Measurements from ENCODE around the gene MBNL1.
"Not testable (repeated sequence)": the region's sequence is repeated elsewhere in the genome, so short reads cannot be mapped to it uniquely, and the experiment has no call there.

Gene MBNL1

GRCh38 chr3:152382312-152383135, 113.8 kb downstream of the MBNL1 start:
- DNase-seq: no peak

GRCh38 chr3:152383136-152383606, 114.4 kb downstream of the MBNL1 start:
- DNase-seq: no peak

- no peak for DNase-seq
Observed at GRCh38 chr3:152384412-152384811, 115.7 kb downstream of the MBNL1 start.

- DNase-seq: no peak
Observed at GRCh38 chr3:152385761-152386160, 117.0 kb downstream of the MBNL1 start.

GRCh38 chr3:152386208-152386607, 117.5 kb downstream of the MBNL1 start:
- DNase-seq: no peak

- no peak for DNase-seq
Observed at GRCh38 chr3:152388631-152389030, 119.9 kb downstream of the MBNL1 start.

GRCh38 chr3:152389316-152389934, 120.7 kb downstream of the MBNL1 start:
- no peak for DNase-seq

- DNase-seq: no peak
Observed at GRCh38 chr3:152390647-152391046, 121.9 kb downstream of the MBNL1 start.

GRCh38 chr3:152391671-152392070, 122.9 kb downstream of the MBNL1 start:
- DNase-seq: no peak

- no peak for DNase-seq
Observed at GRCh38 chr3:152392272-152392880, 123.6 kb downstream of the MBNL1 start.

- no peak for DNase-seq
Observed at GRCh38 chr3:152394246-152394645, 125.5 kb downstream of the MBNL1 start.

GRCh38 chr3:152395764-152396163, 127.0 kb downstream of the MBNL1 start:
- DNase-seq: no peak

GRCh38 chr3:152396867-152397266, 128.1 kb downstream of the MBNL1 start:
- DNase-seq: no peak

GRCh38 chr3:152397348-152397747, 128.6 kb downstream of the MBNL1 start:
- not testable (repeated sequence) for DNase-seq

GRCh38 chr3:152398495-152398894, 129.8 kb downstream of the MBNL1 start:
- DNase-seq: no peak

GRCh38 chr3:152399374-152399773, 130.6 kb downstream of the MBNL1 start:
- DNase-seq: no peak

- no peak for DNase-seq
Observed at GRCh38 chr3:152400887-152401286, 132.2 kb downstream of the MBNL1 start.

- DNase-seq: no peak
Observed at GRCh38 chr3:152402695-152403451, 134.1 kb downstream of the MBNL1 start.

- no peak for DNase-seq
Observed at GRCh38 chr3:152403632-152404066, 134.9 kb downstream of the MBNL1 start.

GRCh38 chr3:152404976-152405375, 136.2 kb downstream of the MBNL1 start:
- DNase-seq: no peak

GRCh38 chr3:152405915-152406802, 137.4 kb downstream of the MBNL1 start:
- DNase-seq: no peak

- no peak for DNase-seq
Observed at GRCh38 chr3:152413240-152413639, 144.5 kb downstream of the MBNL1 start.

Data from right hindlimb (tissue), 1 donor.